HEK293 (cell line): ENCODE data around the gene EDARADD.

Experiments
- CTCF ChIA-PET: fragments of 350-600 bp; formaldehyde crosslinking; extraction: SDS; loops from one replicate; lab custom pipeline; 2021; ENCODE audit warnings: antibody characterized with exemption; lab: Yijun Ruan, JAX
- POLR2A ChIA-PET: fragments of 300-600 bp; formaldehyde crosslinking; extraction: SDS; loops from one replicate; lab custom pipeline; 2020; ENCODE audit warnings: antibody characterized with exemption, inconsistent platforms; lab: Yijun Ruan, JAX
- H3K27ac ChIP-seq: fragments of 200-500 bp; sonication (Bioruptor generic); 2 replicates; pipeline ENCODE4 v1.5.1; 2014; ENCODE audit warnings: low read depth, low read length, control low read depth, inconsistent platforms; ENCODE audit errors: extremely low read depth
- H3K36me3 ChIP-seq, 2 experiments: fragments of 200-500 bp in 1 of 2; sonication (Bioruptor generic) in 1 of 2; 1 replicate in 1 of 2; 2 replicates in 1 of 2; pipeline ENCODE4 v1.5.1; 2014 to 2017; ENCODE audit warnings: inconsistent platforms in 2 of 2, low read length in 2 of 2; ENCODE audit not compliant: control insufficient read depth in 2 of 2, insufficient read depth in 1 of 2
- H3K4me1 ChIP-seq: fragments of 200-500 bp; sonication (Bioruptor generic); 2 replicates; pipeline ENCODE4 v1.5.1; 2014; ENCODE audit warnings: mild to moderate bottlenecking, low read length, inconsistent platforms; ENCODE audit not compliant: control insufficient read depth, insufficient read depth
- H3K4me3 ChIP-seq: 2 replicates; pipeline ENCODE4 v1.5.1; 2011; ENCODE audit warnings: low read depth, mild to moderate bottlenecking, control low read depth, low read length, moderate library complexity
- H3K9me3 ChIP-seq: fragments of 200-500 bp; sonication (Bioruptor generic); 2 replicates; pipeline ENCODE4 v1.5.1; 2014; ENCODE audit warnings: low read depth, low read length, inconsistent platforms; ENCODE audit not compliant: control insufficient read depth, insufficient read depth
- FEZF1 ChIP-seq: fragments of 450-650 bp; formaldehyde crosslinking; IDR thresholded peaks from 2 replicates; pipeline ENCODE4 v1.5.1; 2016; ENCODE audit warnings: missing biosample characterization, missing genetic modification characterization
- YY2 ChIP-seq: fragments of 450-650 bp; formaldehyde crosslinking; IDR thresholded peaks from 2 replicates; pipeline ENCODE4 v1.5.1; 2016; ENCODE audit warnings: missing biosample characterization, missing genetic modification characterization
- ZBTB17 ChIP-seq: fragments of 450-650 bp; formaldehyde crosslinking; IDR thresholded peaks from 2 replicates; pipeline ENCODE4 v1.5.1; 2016; ENCODE audit warnings: missing biosample characterization, missing genetic modification characterization
- ZNF121 ChIP-seq: fragments of 450-650 bp; formaldehyde crosslinking; IDR thresholded peaks from 2 replicates; pipeline ENCODE4 v1.5.1; 2016; ENCODE audit warnings: missing biosample characterization, missing genetic modification characterization
- ZNF133 ChIP-seq: fragments of 450-650 bp; formaldehyde crosslinking; IDR thresholded peaks from 2 replicates; pipeline ENCODE4 v1.5.1; 2016; ENCODE audit warnings: missing biosample characterization, missing genetic modification characterization
- ZNF169 ChIP-seq: fragments of 450-650 bp; formaldehyde crosslinking; IDR thresholded peaks from 2 replicates; pipeline ENCODE4 v1.5.1; 2016; ENCODE audit warnings: missing biosample characterization, missing genetic modification characterization
- ZNF366 ChIP-seq: fragments of 450-650 bp; formaldehyde crosslinking; conservative IDR thresholded peaks from 2 replicates; pipeline ENCODE4 v1.5.1; 2016; ENCODE audit warnings: missing biosample characterization, missing genetic modification characterization
- ZNF394 ChIP-seq: fragments of 450-650 bp; formaldehyde crosslinking; IDR thresholded peaks from 2 replicates; pipeline ENCODE4 v1.5.1; 2016; ENCODE audit warnings: missing biosample characterization, missing genetic modification characterization, mild to moderate bottlenecking, moderate library complexity, borderline replicate concordance
- ZNF423 ChIP-seq: fragments of 450-650 bp; formaldehyde crosslinking; IDR thresholded peaks from 2 replicates; pipeline ENCODE4 v1.5.1; 2016; ENCODE audit warnings: missing biosample characterization, missing genetic modification characterization
- ZNF548 ChIP-seq: fragments of 450-650 bp; formaldehyde crosslinking; IDR thresholded peaks from 2 replicates; pipeline ENCODE4 v1.5.1; 2016; ENCODE audit warnings: missing biosample characterization, missing genetic modification characterization
- ZNF549 ChIP-seq: fragments of 450-650 bp; IDR thresholded peaks from 2 replicates; pipeline ENCODE4 v1.5.1; 2018; ENCODE audit warnings: missing biosample characterization, missing genetic modification characterization, mild to moderate bottlenecking, inconsistent platforms, moderate library complexity
- ZNF600 ChIP-seq: fragments of 450-650 bp; formaldehyde crosslinking; IDR thresholded peaks from 2 replicates; pipeline ENCODE4 v1.5.1; 2016; ENCODE audit warnings: missing biosample characterization, missing genetic modification characterization
- ZNF660 ChIP-seq: fragments of 450-650 bp; IDR thresholded peaks from 2 replicates; pipeline ENCODE4 v1.5.1; 2018; ENCODE audit warnings: missing biosample characterization, mild to moderate bottlenecking, missing genetic modification characterization
- ZNF76 ChIP-seq: fragments of 450-650 bp; formaldehyde crosslinking; IDR thresholded peaks from 2 replicates; pipeline ENCODE4; 2016; ENCODE audit warnings: low read depth, missing biosample characterization, missing genetic modification characterization, borderline replicate concordance
- ZNF776 ChIP-seq: fragments of 450-650 bp; formaldehyde crosslinking; IDR thresholded peaks from 2 replicates; pipeline ENCODE4 v1.5.0; 2017; ENCODE audit warnings: missing biosample characterization, missing genetic modification characterization, borderline replicate concordance
- ZNF792 ChIP-seq: fragments of 450-650 bp; formaldehyde crosslinking; IDR thresholded peaks from 2 replicates; pipeline ENCODE4 v1.5.1; 2016; ENCODE audit warnings: missing biosample characterization, missing genetic modification characterization
- TF ChIP-seq, protein P1 (sequence below): fragments of 450-650 bp; formaldehyde crosslinking; IDR thresholded peaks from 2 replicates; pipeline ENCODE4 v1.5.1; 2017; ENCODE audit warnings: missing biosample characterization, missing genetic modification characterization
- TF ChIP-seq, protein P2 (sequence below): fragments of 450-650 bp; formaldehyde crosslinking; IDR thresholded peaks from 2 replicates; pipeline ENCODE4 v1.5.1; 2016; ENCODE audit warnings: missing biosample characterization, missing genetic modification characterization
- TF ChIP-seq, protein P3 (sequence below): fragments of 450-650 bp; formaldehyde crosslinking; IDR thresholded peaks from 2 replicates; pipeline ENCODE4 v1.5.1; 2016; ENCODE audit warnings: missing biosample characterization, missing genetic modification characterization, borderline replicate concordance
- TF ChIP-seq, protein P4 (sequence below): fragments of 450-650 bp; IDR thresholded peaks from 2 replicates; pipeline ENCODE4 v1.5.1; 2018; ENCODE audit warnings: missing biosample characterization, mild to moderate bottlenecking, missing genetic modification characterization

Gene EDARADD

DNA sequence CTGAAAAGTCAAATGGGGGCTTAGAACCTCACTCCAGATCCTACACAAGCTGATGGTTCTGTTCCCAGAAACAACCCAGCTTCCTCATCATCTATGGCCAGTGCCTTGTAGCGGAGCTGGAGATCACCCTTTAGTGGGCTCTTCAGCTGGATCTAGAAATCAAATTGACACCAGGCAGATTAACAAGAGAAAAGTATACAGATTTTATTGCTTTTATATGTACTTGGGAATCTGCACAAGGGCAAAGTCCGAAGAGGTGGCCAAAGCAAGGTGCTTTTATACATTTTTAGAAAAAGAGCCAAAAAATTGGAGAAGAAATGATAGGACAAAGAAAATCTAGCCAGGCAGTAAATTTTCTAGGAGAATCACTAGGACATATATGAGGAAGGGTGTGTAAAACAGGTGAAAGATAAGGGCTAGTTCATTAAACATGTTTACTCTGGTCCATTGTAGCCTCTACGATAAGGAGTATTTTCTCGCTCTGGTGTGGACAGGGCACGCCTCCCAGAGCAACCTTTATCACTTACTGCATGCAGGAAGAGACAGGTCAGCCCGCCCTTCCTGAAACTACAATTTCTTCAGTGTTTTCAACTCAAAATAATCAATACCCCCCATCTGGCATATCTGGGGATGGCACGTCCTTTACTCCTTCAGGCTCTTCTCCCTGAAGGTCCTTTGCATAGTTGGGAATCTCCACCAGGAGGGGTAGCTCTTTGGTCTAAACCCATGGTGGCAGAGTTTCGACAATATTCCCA, 115.7 kb downstream of the EDARADD start:
- H3K27ac ChIP-seq: no peak overlapping the region
- ChIA-PET CTCF (interaction anchor here (0.7 to 2.2 kb wide), 3 partner anchors 9 to 592 kb away, joined by 3 to 7 read pairs (median 5); no protein-coding TSS in a partner anchor), POLR2A (no interaction called here)
- H3K4me1 ChIP-seq: peaks cover 12% of the 10 kb centered on the region
- no peaks in the 10 kb centered on the region for H3K9me3 ChIP-seq
- H3K4me3 ChIP-seq: no peak overlapping the region
- no peaks in the 10 kb centered on the region for H3K36me3 ChIP-seq
- TF ChIP-seq ZNF776 (tag by site-specific recombination): no peak
- TF ChIP-seq ZNF423 (tag by site-specific recombination): no peak

DNA sequence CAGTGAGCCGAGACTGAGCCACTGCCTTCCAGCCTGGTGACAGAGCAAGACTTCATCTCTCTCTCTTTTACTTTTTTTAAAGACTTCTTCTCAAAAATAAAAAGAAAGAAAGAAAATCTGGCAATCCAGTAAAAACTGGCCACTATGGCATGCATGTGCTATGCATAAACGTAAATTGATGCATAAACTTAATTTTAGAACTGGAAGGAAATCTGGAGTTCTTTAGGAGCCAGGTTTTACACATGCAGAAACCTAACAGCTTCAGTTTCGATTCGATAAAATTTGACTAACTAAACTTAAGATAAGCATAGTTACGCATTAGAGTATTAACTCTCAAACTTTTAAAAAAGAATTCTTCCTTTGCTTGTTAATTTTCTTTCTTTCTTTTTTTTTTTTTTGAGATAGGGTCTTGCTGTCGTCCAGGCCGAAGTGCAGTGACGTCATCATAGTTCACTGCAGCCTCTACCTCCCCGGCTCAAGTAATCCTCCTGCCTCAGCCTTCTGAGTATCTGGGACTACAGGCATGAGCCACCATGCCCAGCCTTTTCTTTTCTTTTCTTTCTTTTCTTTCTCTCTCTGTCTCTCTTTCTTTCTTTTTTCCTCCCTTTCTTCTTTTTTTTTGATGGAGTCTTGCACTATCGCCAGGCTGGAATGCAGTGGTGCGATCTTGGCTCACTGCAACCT, 117.8 kb downstream of the EDARADD start:
- H3K4me3 ChIP-seq: no peak overlapping the region
- peaks cover 28% of the 10 kb centered on the region for H3K4me1 ChIP-seq
- ChIA-PET CTCF (interaction anchor here (2.2 kb wide), 1 partner anchor 13 kb away, joined by 5 read pairs; no protein-coding TSS in a partner anchor), POLR2A (no interaction called here)
- TF ChIP-seq ZNF660 (tag by site-specific recombination): no peak
- no peak for TF ChIP-seq ZNF394
- TF ChIP-seq, protein P1, sequence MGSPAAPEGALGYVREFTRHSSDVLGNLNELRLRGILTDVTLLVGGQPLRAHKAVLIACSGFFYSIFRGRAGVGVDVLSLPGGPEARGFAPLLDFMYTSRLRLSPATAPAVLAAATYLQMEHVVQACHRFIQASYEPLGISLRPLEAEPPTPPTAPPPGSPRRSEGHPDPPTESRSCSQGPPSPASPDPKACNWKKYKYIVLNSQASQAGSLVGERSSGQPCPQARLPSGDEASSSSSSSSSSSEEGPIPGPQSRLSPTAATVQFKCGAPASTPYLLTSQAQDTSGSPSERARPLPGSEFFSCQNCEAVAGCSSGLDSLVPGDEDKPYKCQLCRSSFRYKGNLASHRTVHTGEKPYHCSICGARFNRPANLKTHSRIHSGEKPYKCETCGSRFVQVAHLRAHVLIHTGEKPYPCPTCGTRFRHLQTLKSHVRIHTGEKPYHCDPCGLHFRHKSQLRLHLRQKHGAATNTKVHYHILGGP (tag by site-specific recombination): no peak
- TF ChIP-seq, protein P2, sequence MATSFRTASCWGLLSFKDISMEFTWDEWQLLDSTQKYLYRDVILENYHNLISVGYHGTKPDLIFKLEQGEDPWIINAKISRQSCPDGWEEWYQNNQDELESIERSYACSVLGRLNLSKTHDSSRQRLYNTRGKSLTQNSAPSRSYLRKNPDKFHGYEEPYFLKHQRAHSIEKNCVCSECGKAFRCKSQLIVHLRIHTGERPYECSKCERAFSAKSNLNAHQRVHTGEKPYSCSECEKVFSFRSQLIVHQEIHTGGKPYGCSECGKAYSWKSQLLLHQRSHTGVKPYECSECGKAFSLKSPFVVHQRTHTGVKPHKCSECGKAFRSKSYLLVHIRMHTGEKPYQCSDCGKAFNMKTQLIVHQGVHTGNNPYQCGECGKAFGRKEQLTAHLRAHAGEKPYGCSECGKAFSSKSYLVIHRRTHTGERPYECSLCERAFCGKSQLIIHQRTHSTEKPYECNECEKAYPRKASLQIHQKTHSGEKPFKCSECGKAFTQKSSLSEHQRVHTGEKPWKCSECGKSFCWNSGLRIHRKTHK (tag by site-specific recombination): no peak
- TF ChIP-seq ZNF169: no peak
- TF ChIP-seq ZNF366 (tag by site-specific recombination): peak; percentile 51; the same call in 1 of the 2 replicates
- H3K9me3 ChIP-seq: no peaks in the 10 kb centered on the region
- H3K36me3 ChIP-seq: no peaks in the 10 kb centered on the region
- no peak overlapping the region for H3K27ac ChIP-seq

DNA sequence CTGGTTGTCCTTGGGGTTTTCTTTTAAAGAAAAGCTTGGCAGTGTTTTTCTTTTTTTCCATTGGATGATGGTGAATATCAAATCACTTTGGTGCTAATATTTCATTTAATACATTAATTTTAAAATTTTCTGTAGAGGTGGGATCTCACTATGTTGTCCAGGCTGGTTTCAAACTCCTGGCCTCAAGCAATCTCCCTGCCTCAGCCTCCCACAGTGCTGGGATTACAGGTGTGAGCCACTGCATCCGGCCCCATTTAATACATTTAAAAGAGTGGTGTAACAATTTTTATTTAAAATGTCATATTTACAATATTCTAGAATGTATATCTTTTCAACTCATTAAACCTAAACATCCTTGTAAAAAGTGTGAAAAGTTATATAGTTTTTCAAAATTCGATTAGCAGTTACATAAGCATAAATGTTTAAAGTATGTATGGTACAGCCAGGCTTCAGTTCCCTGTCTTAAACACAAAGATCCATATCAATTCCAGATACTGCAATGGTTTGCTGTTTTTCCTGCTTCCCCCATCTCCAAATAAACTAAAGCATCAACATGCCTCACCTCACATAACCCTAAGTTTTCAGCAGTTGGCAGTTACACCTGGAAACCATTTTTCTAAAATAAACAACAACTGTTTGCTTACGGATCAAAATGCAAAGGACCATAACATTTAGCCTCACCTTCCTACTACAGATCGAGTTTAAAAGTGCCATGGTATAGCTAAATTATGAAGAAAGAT, 120.8 kb downstream of the EDARADD start:
- H3K27ac ChIP-seq: peak overlapping the region; percentile 64
- CTCF ChIA-PET: no interaction called here
- POLR2A ChIA-PET: interaction anchor here (1.8 kb wide), 1 partner anchor 8 kb away, joined by 9 read pairs; no protein-coding TSS in a partner anchor
- no peaks in the 10 kb centered on the region for H3K9me3 ChIP-seq
- peaks cover 23% of the 10 kb centered on the region for H3K4me1 ChIP-seq
- TF ChIP-seq ZNF121 (tag by site-specific recombination) (peak; percentile 94), FEZF1 (tag by site-specific recombination) (0 out of 2 replicates have a peak, but pooled peaks have one; percentile 21), ZNF548 (no peak), ZNF549 (tag by site-specific recombination) (0 out of 2 replicates have a peak, but pooled peaks have one; percentile 1), ZBTB17 (peak; percentile 61; the same call in 1 of the 2 replicates), ZNF792 (tag by site-specific recombination) (no peak), ZNF600 (tag by site-specific recombination) (peak; percentile 77), ZNF76 (no peak), YY2 (tag by site-specific recombination) (peak; percentile 42; the same call in 1 of the 2 replicates), ZNF133 (tag by site-specific recombination) (no peak)
- TF ChIP-seq, protein P3, sequence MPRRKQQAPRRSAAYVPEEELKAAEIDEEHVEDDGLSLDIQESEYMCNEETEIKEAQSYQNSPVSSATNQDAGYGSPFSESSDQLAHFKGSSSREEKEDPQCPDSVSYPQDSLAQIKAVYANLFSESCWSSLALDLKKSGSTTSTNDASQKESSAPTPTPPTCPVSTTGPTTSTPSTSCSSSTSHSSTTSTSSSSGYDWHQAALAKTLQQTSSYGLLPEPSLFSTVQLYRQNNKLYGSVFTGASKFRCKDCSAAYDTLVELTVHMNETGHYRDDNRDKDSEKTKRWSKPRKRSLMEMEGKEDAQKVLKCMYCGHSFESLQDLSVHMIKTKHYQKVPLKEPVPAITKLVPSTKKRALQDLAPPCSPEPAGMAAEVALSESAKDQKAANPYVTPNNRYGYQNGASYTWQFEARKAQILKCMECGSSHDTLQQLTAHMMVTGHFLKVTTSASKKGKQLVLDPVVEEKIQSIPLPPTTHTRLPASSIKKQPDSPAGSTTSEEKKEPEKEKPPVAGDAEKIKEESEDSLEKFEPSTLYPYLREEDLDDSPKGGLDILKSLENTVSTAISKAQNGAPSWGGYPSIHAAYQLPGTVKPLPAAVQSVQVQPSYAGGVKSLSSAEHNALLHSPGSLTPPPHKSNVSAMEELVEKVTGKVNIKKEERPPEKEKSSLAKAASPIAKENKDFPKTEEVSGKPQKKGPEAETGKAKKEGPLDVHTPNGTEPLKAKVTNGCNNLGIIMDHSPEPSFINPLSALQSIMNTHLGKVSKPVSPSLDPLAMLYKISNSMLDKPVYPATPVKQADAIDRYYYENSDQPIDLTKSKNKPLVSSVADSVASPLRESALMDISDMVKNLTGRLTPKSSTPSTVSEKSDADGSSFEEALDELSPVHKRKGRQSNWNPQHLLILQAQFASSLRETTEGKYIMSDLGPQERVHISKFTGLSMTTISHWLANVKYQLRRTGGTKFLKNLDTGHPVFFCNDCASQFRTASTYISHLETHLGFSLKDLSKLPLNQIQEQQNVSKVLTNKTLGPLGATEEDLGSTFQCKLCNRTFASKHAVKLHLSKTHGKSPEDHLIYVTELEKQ (tag by site-specific recombination): no peak
- TF ChIP-seq, protein P4, sequence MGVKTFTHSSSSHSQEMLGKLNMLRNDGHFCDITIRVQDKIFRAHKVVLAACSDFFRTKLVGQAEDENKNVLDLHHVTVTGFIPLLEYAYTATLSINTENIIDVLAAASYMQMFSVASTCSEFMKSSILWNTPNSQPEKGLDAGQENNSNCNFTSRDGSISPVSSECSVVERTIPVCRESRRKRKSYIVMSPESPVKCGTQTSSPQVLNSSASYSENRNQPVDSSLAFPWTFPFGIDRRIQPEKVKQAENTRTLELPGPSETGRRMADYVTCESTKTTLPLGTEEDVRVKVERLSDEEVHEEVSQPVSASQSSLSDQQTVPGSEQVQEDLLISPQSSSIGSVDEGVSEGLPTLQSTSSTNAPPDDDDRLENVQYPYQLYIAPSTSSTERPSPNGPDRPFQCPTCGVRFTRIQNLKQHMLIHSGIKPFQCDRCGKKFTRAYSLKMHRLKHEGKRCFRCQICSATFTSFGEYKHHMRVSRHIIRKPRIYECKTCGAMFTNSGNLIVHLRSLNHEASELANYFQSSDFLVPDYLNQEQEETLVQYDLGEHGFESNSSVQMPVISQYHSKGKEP (tag by site-specific recombination): no peak
- TF ChIP-seq, all 188 proteins: peak for 6
- H3K4me3 ChIP-seq: no peak overlapping the region
- no peaks in the 10 kb centered on the region for H3K36me3 ChIP-seq
